Cardiac fibroblast (primary cell): ENCODE data around the gene BACH2.

ENCODE experiments used
- DNase-seq, 2 donors: peaks; one replicate each; pipeline versions ENCODE4 v3.0.0 to v3.0.0-alpha.2; 2010; ENCODE audit warnings: low read depth in 2 of 2
- H3K4me3 ChIP-seq, 2 donors: replicated peaks in 1 of 2; 1 replicate in 1 of 2; 2 replicates in 1 of 2; pipeline ENCODE4 v1.5.1; 2011; ENCODE audit warnings: low read depth in 2 of 2, low read length in 2 of 2, mild to moderate bottlenecking in 2 of 2, moderate library complexity in 1 of 2
- CTCF ChIP-seq: IDR thresholded peaks from one replicate; pipeline ENCODE4 v1.5.1; 2011; ENCODE audit warnings: low read depth, mild to moderate bottlenecking, low read length, inconsistent platforms

BACH2 gene

GRCh38 chr6:90026216-90026615, 270.4 kb downstream of the BACH2 start:
- no peak for DNase-seq
- no peak for TF ChIP-seq CTCF
- H3K4me3 ChIP-seq, result no peak overlapping the region

GRCh38 chr6:90025523-90026061, 271.1 kb downstream of the BACH2 start:
- no peak for TF ChIP-seq CTCF
- DNase-seq, result peak; percentile 61 to 73

GRCh38 chr6:90024633-90025032, 272.0 kb downstream of the BACH2 start:
- DNase-seq, result no peak
- H3K4me3 ChIP-seq, result no peak overlapping the region
- TF ChIP-seq CTCF, result no peak

More at GRCh38 chr6:90025523-90026061, 271.1 kb downstream of the BACH2 start:
- H3K4me3 ChIP-seq, result no peak overlapping the region

- no peak for DNase-seq
- no peak for TF ChIP-seq CTCF
- no peak overlapping the region for H3K4me3 ChIP-seq
Measured at GRCh38 chr6:90021711-90022110, 274.9 kb downstream of the BACH2 start.

GRCh38 chr6:90020746-90021145, 275.9 kb downstream of the BACH2 start:
- H3K4me3 ChIP-seq, result no peak overlapping the region
- no peak for TF ChIP-seq CTCF
- no peak for DNase-seq

- TF ChIP-seq CTCF, result no peak
- no peak overlapping the region for H3K4me3 ChIP-seq
- DNase-seq, result no peak
Measured at GRCh38 chr6:90019216-90019615, 277.4 kb downstream of the BACH2 start.

GRCh38 chr6:90015883-90016282, 280.8 kb downstream of the BACH2 start:
- no peak overlapping the region for H3K4me3 ChIP-seq
- no peak for TF ChIP-seq CTCF

More at GRCh38 chr6:90015883-90016282, 280.8 kb downstream of the BACH2 start:
- no peak for DNase-seq
